Ecto neural progenitor cell (in vitro differentiated cells): Measurements from ENCODE around the gene NCBP3.
"Not testable (repeated sequence)": the region's sequence is repeated elsewhere in the genome, so short reads cannot be mapped to it uniquely, and the experiment has no call there.

Experiments used
- DNase-seq: peaks from one replicate; pipeline ENCODE4 v3.0.0-alpha.2; 2018; ENCODE audit warnings: low spot score

The NCBP3 gene

GRCh38 chr17:3846437-3847164 lies 555 bp upstream of the NCBP3 start:
- no peak for DNase-seq

- DNase-seq = no peak
Measured at GRCh38 chr17:3845291-3845620, 790 bp downstream of the NCBP3 start.

- not testable (repeated sequence) for DNase-seq
Measured at GRCh38 chr17:3844556-3844955, 1.5 kb downstream of the NCBP3 start.

- DNase-seq = peak; percentile 60
Measured at GRCh38 chr17:3843935-3844516, 2.0 kb downstream of the NCBP3 start.

- no peak for DNase-seq
Measured at GRCh38 chr17:3838206-3838605, 7.8 kb downstream of the NCBP3 start.

GRCh38 chr17:3836551-3836950 lies 9.5 kb downstream of the NCBP3 start:
- DNase-seq = no peak

- no peak for DNase-seq
Measured at GRCh38 chr17:3835410-3836229, 10.4 kb downstream of the NCBP3 start.

GRCh38 chr17:3834811-3835210 lies 11.2 kb downstream of the NCBP3 start:
- DNase-seq = no peak

- DNase-seq = no peak
Measured at GRCh38 chr17:3828852-3829232, 17.2 kb downstream of the NCBP3 start.

- no peak for DNase-seq
Measured at GRCh38 chr17:3828151-3828851, 17.7 kb downstream of the NCBP3 start.

GRCh38 chr17:3827124-3827773 lies 18.8 kb downstream of the NCBP3 start:
- DNase-seq = peak; percentile 75

- DNase-seq = no peak
Measured at GRCh38 chr17:3826191-3826590, 19.9 kb downstream of the NCBP3 start.

- no peak for DNase-seq
Measured at GRCh38 chr17:3821101-3821500, 24.9 kb downstream of the NCBP3 start.

- DNase-seq = no peak
Measured at GRCh38 chr17:3818786-3819185, 27.3 kb downstream of the NCBP3 start.

GRCh38 chr17:3817851-3818605 lies 28.0 kb downstream of the NCBP3 start:
- DNase-seq = no peak

GRCh38 chr17:3815925-3816324 lies 30.1 kb downstream of the NCBP3 start:
- DNase-seq = no peak

GRCh38 chr17:3815122-3815521 lies 30.9 kb downstream of the NCBP3 start:
- DNase-seq = no peak

- no peak for DNase-seq
Measured at GRCh38 chr17:3814361-3814760, 31.7 kb downstream of the NCBP3 start.

GRCh38 chr17:3813171-3813570 lies 32.9 kb downstream of the NCBP3 start:
- no peak for DNase-seq

- no peak for DNase-seq
Measured at GRCh38 chr17:3812771-3813170, 33.3 kb downstream of the NCBP3 start.

GRCh38 chr17:3812284-3812683 lies 33.8 kb downstream of the NCBP3 start:
- no peak for DNase-seq
